Measurements from ENCODE around the gene IFFO2.

GRCh38 chr1:18868801-18869424 lies 87.6 kb downstream of the IFFO2 start:
- no peak for TF ChIP-seq CTCF (IDR thresholded peaks at IDR 0.05; ENCODE audit: insufficient read depth, low read depth, low read length)
- TF ChIP-seq EZH2 (IDR thresholded peaks at IDR 0.05; ENCODE audit: insufficient read depth, low read length): no peak

Data from astrocyte (in vitro differentiated cells and primary cell).